ENCODE results near the gene KEL. TPM values are rescaled to one million over a fixed set of nuclear protein-coding genes. Genes with fewer than 3 reads are reported as not detected.

KEL gene
- total and polyA plus RNA-seq, 2 of the 4 experiments (the other 2 are of a cell fraction), result 0.03 TPM; not detected in 1

DNA sequence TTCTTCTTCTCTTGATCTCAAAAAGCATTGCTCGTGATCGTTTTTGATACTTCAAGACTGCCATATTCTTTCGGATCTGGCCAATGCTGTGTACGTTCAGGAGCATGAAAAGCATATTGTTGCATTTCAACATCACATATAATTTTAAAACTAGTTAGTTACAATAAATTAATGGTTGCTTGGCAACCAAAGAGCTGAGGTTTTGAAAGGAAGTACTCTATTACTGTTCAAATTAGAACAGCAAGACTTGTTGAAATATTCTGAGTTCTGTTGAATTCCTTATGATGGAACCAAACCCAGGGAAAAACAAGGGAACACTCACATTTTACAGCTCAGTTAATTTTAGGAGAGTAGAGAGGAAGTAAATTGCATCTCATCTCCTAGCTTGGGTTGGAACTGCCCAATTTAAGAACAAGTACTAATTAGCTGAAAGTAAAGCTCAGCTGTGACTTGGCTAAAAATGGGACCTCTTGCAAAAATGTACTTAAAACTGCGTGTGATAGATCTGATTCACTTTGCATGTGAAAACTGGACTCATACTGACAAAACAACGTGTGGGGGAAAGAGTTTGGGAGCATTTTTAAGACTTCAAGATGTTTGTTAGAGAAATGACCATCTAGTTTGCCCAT is 43.6 kb upstream of the KEL start:
- H3K4me2 ChIP-seq (ENCODE audit: low read depth, low read length), result no peak overlapping the region
- H3K4me3 ChIP-seq (ENCODE audit: insufficient read depth, low read depth, low read length), result no peak overlapping the region
- H3K4ac ChIP-seq (ENCODE audit: low read depth, low read length), result no peak overlapping the region
- H3K36me3 ChIP-seq (ENCODE audit: control insufficient read depth, insufficient read depth, low read length), result no peaks in the 10 kb centered on the region
- no peaks in the 10 kb centered on the region for H3K9me1 ChIP-seq (ENCODE audit: insufficient read depth, low read length)
- H2BK5ac ChIP-seq (ENCODE audit: low read depth, low read length, poor library complexity, severe bottlenecking), result no peak overlapping the region
- H3K18ac ChIP-seq (ENCODE audit: low read depth, low read length), result no peak overlapping the region
- no peak overlapping the region for H2BK20ac ChIP-seq (ENCODE audit: low read depth, low read length)
- H4K8ac ChIP-seq (ENCODE audit: low read depth in 2 of 2, low read length in 2 of 2), result no peak overlapping the region
- no peak overlapping the region for H2BK15ac ChIP-seq (ENCODE audit: low read depth, low read length)
- ATAC-seq (ENCODE audit: low read depth) (no peak), DNase-seq (no peak)
- H4K91ac ChIP-seq (ENCODE audit: insufficient read depth, low read depth, low read length), result no peak overlapping the region
- no CpG with 5 or more reads among the region's 6 CpGs for WGBS, 2 experiments (ENCODE audit: extremely low coverage in 2 of 2, insufficient read length in 1 of 2)
- in situ Hi-C loops (cut with MboI; ENCODE audit: low sequenced_read_pairs) (loop anchor here (25.0 kb wide), 1 partner anchor 432 kb away; the partner anchor contains the start of gene TAS2R60), dilution Hi-C loops (cut with HindIII; ENCODE audit: low sequenced_read_pairs, unreplicated experiment) (no loop called here), intact Hi-C loops (cut with micrococcal nuclease) (loop anchor here (5.0 to 10.0 kb wide), 4 partner anchors 371 to 471 kb away; no protein-coding TSS in a partner anchor)
- H4K5ac ChIP-seq (ENCODE audit: low read depth, low read length), result no peak overlapping the region
- no TSS peak for BruUV-seq (replicated peaks)
- POLR2A ChIA-PET (ENCODE audit: unreplicated experiment), result no interaction called here
- no peak overlapping the region for H3K27ac ChIP-seq (ENCODE audit: insufficient read depth, low read length)
- H3K27me3 ChIP-seq (ENCODE audit: control insufficient read depth, insufficient read depth, low read length), result peaks cover 2% of the 10 kb centered on the region; the same call in 1 of the 2 replicates
- H3K14ac ChIP-seq (replicated peaks; ENCODE audit: low read depth, low read length), result no peak overlapping the region
- H3K56ac ChIP-seq (ENCODE audit: extremely low read depth, insufficient read depth, low read length), result no peak overlapping the region
- H2AK9ac ChIP-seq (replicated peaks; ENCODE audit: low read depth, low read length, poor library complexity), result no peak overlapping the region
- TF ChIP-seq, protein P1, sequence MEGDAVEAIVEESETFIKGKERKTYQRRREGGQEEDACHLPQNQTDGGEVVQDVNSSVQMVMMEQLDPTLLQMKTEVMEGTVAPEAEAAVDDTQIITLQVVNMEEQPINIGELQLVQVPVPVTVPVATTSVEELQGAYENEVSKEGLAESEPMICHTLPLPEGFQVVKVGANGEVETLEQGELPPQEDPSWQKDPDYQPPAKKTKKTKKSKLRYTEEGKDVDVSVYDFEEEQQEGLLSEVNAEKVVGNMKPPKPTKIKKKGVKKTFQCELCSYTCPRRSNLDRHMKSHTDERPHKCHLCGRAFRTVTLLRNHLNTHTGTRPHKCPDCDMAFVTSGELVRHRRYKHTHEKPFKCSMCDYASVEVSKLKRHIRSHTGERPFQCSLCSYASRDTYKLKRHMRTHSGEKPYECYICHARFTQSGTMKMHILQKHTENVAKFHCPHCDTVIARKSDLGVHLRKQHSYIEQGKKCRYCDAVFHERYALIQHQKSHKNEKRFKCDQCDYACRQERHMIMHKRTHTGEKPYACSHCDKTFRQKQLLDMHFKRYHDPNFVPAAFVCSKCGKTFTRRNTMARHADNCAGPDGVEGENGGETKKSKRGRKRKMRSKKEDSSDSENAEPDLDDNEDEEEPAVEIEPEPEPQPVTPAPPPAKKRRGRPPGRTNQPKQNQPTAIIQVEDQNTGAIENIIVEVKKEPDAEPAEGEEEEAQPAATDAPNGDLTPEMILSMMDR (conservative IDR thresholded peaks at IDR 0.05; ENCODE audit: low read depth, low read length), result no peak
- no peak for TF ChIP-seq RFX5 (IDR thresholded peaks at IDR 0.05; ENCODE audit: low read depth, low read length)
- TF ChIP-seq, protein P2, sequence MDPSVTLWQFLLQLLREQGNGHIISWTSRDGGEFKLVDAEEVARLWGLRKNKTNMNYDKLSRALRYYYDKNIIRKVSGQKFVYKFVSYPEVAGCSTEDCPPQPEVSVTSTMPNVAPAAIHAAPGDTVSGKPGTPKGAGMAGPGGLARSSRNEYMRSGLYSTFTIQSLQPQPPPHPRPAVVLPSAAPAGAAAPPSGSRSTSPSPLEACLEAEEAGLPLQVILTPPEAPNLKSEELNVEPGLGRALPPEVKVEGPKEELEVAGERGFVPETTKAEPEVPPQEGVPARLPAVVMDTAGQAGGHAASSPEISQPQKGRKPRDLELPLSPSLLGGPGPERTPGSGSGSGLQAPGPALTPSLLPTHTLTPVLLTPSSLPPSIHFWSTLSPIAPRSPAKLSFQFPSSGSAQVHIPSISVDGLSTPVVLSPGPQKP (IDR thresholded peaks at IDR 0.05; ENCODE audit: borderline replicate concordance, low read depth, low read length), result no peak
- TF ChIP-seq FOS (IDR thresholded peaks at IDR 0.05; ENCODE audit: low read depth, low read length), result no peak
- TF ChIP-seq MXI1 (IDR thresholded peaks at IDR 0.05; ENCODE audit: borderline replicate concordance, low read depth, low read length), result no peak
- no peak for TF ChIP-seq SMC3 (IDR thresholded peaks at IDR 0.05; ENCODE audit: low read depth, low read length)
- no peak for TF ChIP-seq MAFK (IDR thresholded peaks at IDR 0.05; ENCODE audit: low read depth, low read length)
- no peak for TF ChIP-seq RAD21 (IDR thresholded peaks at IDR 0.05; ENCODE audit: low read length)
- TF ChIP-seq MAZ (IDR thresholded peaks at IDR 0.05; ENCODE audit: borderline replicate concordance, low read depth, low read length), result no peak
- TF ChIP-seq NFE2L2 (IDR thresholded peaks at IDR 0.05; ENCODE audit: low read depth, low read length), result no peak
- TF ChIP-seq CHD1 (IDR thresholded peaks at IDR 0.05; ENCODE audit: low read depth, low read length), result no peak
- no peak for TF ChIP-seq CEBPB (IDR thresholded peaks at IDR 0.05; ENCODE audit: low read depth, low read length)
- TF ChIP-seq BHLHE40 (IDR thresholded peaks at IDR 0.05; ENCODE audit: low read depth, low read length), result no peak
- TF ChIP-seq, protein P3, sequence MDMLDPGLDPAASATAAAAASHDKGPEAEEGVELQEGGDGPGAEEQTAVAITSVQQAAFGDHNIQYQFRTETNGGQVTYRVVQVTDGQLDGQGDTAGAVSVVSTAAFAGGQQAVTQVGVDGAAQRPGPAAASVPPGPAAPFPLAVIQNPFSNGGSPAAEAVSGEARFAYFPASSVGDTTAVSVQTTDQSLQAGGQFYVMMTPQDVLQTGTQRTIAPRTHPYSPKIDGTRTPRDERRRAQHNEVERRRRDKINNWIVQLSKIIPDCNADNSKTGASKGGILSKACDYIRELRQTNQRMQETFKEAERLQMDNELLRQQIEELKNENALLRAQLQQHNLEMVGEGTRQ (IDR thresholded peaks at IDR 0.05; ENCODE audit: low read depth, low read length), result no peak
- TF ChIP-seq POLR2A (IDR thresholded peaks at IDR 0.05; ENCODE audit: low read depth, low read length), result no peak
- TF ChIP-seq RCOR1 (IDR thresholded peaks at IDR 0.05; ENCODE audit: insufficient replicate concordance, low read length), result no peak
- no peaks in the 10 kb centered on the region for H4K20me1 ChIP-seq (ENCODE audit: insufficient read depth, low read length)
- H2AK5ac ChIP-seq (ENCODE audit: low read depth, low read length), result no peak overlapping the region
- H3K9me3 ChIP-seq (ENCODE audit: control insufficient read depth, insufficient read depth, low read length), result no peaks in the 10 kb centered on the region
- H2BK120ac ChIP-seq (ENCODE audit: low read depth, low read length), result no peak overlapping the region
- no peak overlapping the region for H3K9ac ChIP-seq (ENCODE audit: low read depth, low read length)
- no peak overlapping the region for H2AFZ ChIP-seq (replicated peaks; ENCODE audit: low read length, poor library complexity)
- CTCF ChIA-PET, result interaction anchor here (1.1 to 2.7 kb wide), 2 partner anchors 173 to 209 kb away, joined by 3 to 22 read pairs; no protein-coding TSS in a partner anchor
- no peaks in the 10 kb centered on the region for H3K79me1 ChIP-seq (ENCODE audit: low read depth in 1 of 2, low read length in 2 of 2)
- H3K23ac ChIP-seq (ENCODE audit: low read depth, low read length), result no peak overlapping the region
- H3K4me1 ChIP-seq (ENCODE audit: control insufficient read depth, insufficient read depth, low read length), result no peaks in the 10 kb centered on the region
